Motor neuron (in vitro differentiated cells): Measurements from ENCODE around the gene SYNJ2. TPM values are rescaled to one million over a fixed set of nuclear protein-coding genes. Genes with fewer than 3 reads are reported as not detected.

Source experiments
- ATAC-seq, 8 experiments: fragments of 200-7000 bp; cut with Tn5 transposase; replicated peaks in 6 of 8; 2 replicates each; pipeline ENCODE4 v1.8.0; 2021; ENCODE audit warnings: mild to moderate bottlenecking in 8 of 8, moderate library complexity in 8 of 8
- H3K27ac ChIP-seq, 2 donors: fragments of 250-450 bp; sonication (Bioruptor Pico); 2 replicates each; pipeline ENCODE4 v1.9.0; 2021; ENCODE audit warnings: antibody characterized with exemption in 2 of 2, mild to moderate bottlenecking in 2 of 2, moderate library complexity in 1 of 2
- H3K4me1 ChIP-seq, 2 donors: fragments of 250-450 bp; sonication (Bioruptor Pico); replicated peaks in 1 of 2; 2 replicates each; pipeline ENCODE4 v1.6.1; 2021; ENCODE audit warnings: antibody characterized with exemption in 2 of 2, mild to moderate bottlenecking in 2 of 2, moderate library complexity in 1 of 2
- H3K4me3 ChIP-seq, 5 donors: fragments of 250-450 bp; sonication (Bioruptor Pico); 2 replicates each; pipeline ENCODE4 v1.9.0; 2021; ENCODE audit warnings: antibody characterized with exemption in 5 of 5, mild to moderate bottlenecking in 5 of 5, moderate library complexity in 4 of 5
- WGBS, 10 experiments: fragments of 450-650 bp; shearing (Covaris generic); methylation state at CpG; one replicate each; pipeline ENCODE4 v1.0.0; 2022; 5-methylcytosine and 5-hydroxymethylcytosine counted together
- in situ Hi-C, 9 experiments: fragments of 400-800 bp; cut with MboI; loops; one replicate each; pipeline ENCODE4 v1.15.0; 2021; ENCODE audit warnings: low sequenced_read_pairs in 9 of 9, low pct_unique_long_range_greater_than_20kb in 2 of 9; ENCODE audit not compliant: unreplicated experiment in 9 of 9
- total RNA-seq, 8 experiments: library from RNA; unstranded; fragments of 300-600 nt; gene quantifications; 2 replicates each; pipeline versions ENCODE4 v1.2.3 to v1.2.4, GENCODE V29; 2022

The SYNJ2 gene
- total RNA-seq, 8 experiments from 2014 or later = 0.60 to 35.5 (median 2.2) TPM

DNA sequence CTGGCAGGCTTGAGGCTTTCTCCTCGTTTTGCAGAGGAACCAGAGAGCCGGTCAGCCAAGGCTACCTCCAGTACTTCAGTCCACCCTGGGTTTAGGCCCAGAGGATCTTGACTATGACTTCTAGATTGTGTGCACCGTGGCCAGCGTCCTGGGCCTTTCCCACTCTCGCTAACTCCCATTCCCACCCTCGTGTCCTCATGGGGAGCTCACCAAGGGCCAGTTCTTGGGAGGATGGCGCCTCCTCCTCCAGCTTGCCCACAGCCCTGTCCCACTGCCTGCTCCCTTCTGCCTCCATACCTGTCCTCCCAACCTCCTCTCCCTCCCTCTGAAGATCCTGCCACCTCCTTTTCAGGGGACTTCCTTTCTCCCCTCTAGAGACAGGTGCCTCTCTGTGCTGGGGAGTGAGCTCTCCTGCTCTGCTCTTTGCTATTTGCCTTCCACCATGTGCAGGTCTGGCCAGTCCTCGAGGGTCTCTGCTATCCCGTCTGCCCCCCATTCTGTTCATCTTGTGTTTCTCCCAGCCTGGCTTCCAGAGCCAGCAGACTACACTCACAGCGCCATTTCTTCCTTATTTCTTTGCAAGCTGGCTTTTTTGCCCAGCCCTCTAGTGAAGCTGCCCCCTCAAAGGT is 4.4 kb upstream of the SYNJ2 start:
- no peak overlapping the region for H3K4me3 ChIP-seq
- no peak overlapping the region for H3K27ac ChIP-seq
- in situ Hi-C loops = no loop called here
- 89 to 100% (median 92%) methylated on average over 1 to 5 of the region's 10 CpGs; no CpG with 5 or more reads in 5 of the 10 experiments for WGBS, 10 experiments
- no peaks in the 10 kb centered on the region for H3K4me1 ChIP-seq
- ATAC-seq = no peak

DNA sequence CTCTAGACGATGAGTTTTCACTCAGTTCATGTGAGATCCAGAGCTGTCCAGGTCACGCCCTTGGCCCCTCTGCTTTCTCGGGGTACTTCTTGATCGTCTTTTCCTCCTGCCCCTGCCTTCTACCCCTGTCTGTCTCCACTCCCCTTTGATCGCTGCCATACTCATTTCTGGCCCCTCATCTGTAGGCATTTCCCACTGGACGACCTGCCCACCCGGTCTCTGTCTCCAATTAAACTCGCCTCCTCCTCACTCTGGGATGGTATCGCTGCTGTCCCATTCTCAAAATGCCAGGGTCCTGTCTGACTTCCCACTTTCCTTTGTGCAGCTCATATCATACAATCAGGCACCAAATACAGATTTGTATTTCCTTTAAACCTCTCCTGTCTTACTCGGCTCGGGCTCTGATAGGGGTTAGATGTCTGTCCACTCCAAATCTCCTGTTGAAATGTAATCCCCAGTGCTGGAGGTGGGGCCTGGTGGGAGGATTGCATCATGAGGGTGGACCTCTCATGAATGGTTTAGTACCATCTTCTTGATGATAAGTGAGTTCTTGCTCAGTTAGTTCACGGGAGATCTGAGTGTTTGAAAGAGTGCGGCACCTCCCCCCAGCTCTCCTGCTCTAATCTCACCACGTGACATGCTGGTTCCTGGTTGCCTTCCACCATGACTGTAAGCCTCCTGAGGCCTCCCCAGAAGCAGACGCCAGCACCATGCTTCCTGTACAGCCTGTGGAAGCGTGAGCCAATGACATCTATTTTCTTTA is 3.5 kb upstream of the SYNJ2 start:
- Histone ChIP-seq H3K4me1 (no peaks in the 10 kb centered on the region), H3K4me3 (no peak overlapping the region), H3K27ac (no peak overlapping the region)
- 46 to 100% (median 87%) methylated on average over 1 to 14 of the region's 16 CpGs for WGBS, 10 experiments
- ATAC-seq = no peak
- in situ Hi-C loops = no loop called here

DNA sequence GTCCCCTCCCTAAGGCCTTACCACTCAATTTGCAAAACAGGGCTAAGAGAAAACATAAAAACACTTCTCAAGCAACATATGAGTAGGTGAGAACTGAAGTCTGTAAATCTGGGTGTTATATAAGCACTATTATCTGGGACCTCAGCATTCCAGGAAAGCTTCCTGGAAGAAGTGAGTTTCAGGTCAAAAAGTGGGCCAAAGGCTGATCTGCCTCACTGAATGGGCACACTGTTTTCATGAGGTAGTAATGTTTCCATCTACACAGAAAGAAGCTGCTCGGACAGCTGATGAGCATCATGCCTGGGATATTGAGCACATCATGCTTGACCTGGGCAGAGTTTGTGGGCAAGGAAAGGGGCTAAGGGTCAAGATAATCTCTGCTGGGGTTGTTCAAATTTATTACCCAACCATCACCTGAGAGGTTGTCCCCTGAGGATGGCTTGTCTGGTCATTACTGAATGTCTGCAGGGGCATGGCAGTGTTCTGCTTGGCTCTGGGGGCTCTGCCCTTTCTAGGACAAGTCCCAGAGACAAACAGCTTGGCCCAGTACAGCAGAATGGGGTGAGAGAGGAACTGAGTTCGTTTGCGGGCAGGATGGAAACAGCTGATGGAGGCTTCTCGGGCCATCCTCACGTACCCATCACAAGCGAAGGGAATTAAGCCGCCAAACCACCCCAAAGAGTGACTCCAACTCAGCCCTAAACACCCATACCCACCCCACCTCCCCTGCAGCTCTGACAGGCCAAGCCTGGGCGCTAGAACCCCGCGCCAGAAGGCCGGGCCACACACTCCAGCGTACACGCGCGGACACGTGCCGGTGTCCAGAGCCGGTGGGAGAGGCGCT is 1.2 kb upstream of the SYNJ2 start:
- no peak overlapping the region for H3K27ac ChIP-seq
- no peak overlapping the region for H3K4me3 ChIP-seq
- in situ Hi-C loops = no loop called here
- 79 to 100% (median 95%) methylated on average over 1 to 7 of the region's 19 CpGs; no CpG with 5 or more reads in 3 of the 10 experiments for WGBS, 10 experiments
- peak in 3 of 8 experiments; percentile 2 to 15 (median 4) for ATAC-seq
- peaks cover 0 to 3% of the 10 kb centered on the region in 2 donors for H3K4me1 ChIP-seq

DNA sequence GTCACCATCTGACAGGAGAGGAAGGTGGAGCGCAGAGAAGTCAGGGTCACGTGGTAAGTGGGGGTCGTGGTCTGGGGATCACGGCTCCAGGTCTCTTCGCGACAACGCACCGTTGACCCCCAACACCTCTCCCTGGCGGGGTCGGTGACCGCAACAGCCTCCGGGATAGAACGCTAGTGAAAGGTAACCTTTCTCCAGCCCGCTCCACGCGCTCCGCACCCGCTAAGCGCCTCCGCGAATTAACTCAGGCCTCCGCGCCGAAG is 600 bp upstream of the SYNJ2 start:
- WGBS, 10 experiments = 20 to 50% (median 35%) methylated on average over 1 to 19 of the region's 24 CpGs; no CpG with 5 or more reads in 5 of the 10 experiments
- in situ Hi-C loops = no loop called here
- Histone ChIP-seq H3K4me1 (peaks cover 0 to 4% of the 10 kb centered on the region in 2 donors), H3K27ac (no peak overlapping the region), H3K4me3 (peak overlapping the region in 4 of 5 donors; percentile 38 to 49 (median 41))
- ATAC-seq = no peak

DNA sequence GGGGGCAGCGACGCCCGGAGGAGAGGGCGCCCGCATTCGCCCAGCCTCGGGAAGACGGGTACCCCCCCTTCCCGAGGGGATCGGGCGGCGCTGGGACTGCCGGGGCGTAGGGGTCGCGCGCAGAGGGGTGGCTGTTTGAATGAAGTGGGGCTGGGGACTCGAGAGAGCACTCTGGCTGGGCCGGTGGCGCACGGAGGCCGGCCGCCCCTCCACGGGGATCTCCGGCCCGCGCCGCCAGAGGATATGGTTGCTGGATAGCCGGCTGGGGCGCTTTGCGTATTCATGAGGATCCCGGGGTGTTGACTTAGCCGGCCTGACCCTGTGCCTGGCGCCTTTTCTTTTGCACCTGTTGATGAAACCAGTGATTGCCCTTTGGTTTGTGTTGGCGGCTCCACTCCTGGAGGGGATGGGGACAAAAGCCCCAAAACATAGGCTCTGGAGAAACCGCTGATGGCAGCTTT is 469 bp downstream of the SYNJ2 start:
- H3K4me1 ChIP-seq = peaks cover 0 to 4% of the 10 kb centered on the region in 2 donors
- in situ Hi-C loops = no loop called here
- 0 to 19% (median 12%) methylated on average over 1 to 4 of the region's 36 CpGs; no CpG with 5 or more reads in 5 of the 10 experiments for WGBS, 10 experiments
- ATAC-seq = peak; percentile 10 to 53 (median 46)
- H3K27ac ChIP-seq = no peak overlapping the region
- peak overlapping the region; percentile 34 to 49 (median 40) for H3K4me3 ChIP-seq

DNA sequence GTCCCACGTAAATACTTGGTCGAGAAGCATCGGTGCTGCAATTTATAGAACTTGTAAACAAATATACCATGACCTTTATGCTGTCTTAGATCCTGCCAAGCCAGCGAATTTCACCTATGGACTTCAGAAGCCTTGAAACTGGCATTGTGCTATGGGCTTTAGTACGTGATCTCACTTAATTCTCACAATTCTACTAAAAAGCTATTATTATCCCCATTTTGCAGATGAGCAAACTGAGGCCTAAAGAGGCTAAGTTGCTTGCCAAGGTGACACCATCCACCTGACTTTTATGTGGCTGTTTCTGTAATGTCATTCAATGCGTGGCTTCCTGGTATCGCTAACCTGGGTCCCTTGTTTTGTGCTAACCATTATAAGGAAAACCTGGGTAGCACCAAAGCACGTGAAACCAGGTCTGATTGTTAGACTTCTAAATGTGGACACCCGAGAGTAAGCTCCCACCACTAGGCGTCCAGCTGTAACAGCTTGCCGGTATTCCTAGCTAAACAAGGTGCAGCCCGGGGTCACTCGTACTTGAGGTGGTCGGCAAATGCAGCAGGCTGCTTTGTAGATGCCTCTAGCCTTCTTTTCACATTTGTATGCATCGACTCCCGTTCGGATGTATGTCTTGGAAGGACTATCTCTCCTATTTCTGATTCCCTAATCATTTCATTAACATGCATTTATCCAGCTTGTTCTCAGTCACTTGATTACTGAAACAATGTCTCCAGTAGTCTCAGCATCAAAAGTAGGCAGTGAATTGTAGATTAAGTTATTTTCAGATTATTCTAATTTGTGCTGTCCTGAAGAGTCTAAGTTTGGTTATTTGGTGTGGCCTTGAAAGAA is 1.1 kb downstream of the SYNJ2 start:
- peak in 3 of 8 experiments; percentile 46 to 72 (median 68) for ATAC-seq
- Histone ChIP-seq H3K4me3 (peak overlapping the region in 4 of 5 donors; percentile 38 to 49 (median 41)), H3K27ac (no peak overlapping the region), H3K4me1 (peaks cover 0 to 4% of the 10 kb centered on the region in 2 donors)
- WGBS, 10 experiments = 0 to 90% (median 39%) methylated on average over 1 to 10 of the region's 17 CpGs
- in situ Hi-C loops = no loop called here

DNA sequence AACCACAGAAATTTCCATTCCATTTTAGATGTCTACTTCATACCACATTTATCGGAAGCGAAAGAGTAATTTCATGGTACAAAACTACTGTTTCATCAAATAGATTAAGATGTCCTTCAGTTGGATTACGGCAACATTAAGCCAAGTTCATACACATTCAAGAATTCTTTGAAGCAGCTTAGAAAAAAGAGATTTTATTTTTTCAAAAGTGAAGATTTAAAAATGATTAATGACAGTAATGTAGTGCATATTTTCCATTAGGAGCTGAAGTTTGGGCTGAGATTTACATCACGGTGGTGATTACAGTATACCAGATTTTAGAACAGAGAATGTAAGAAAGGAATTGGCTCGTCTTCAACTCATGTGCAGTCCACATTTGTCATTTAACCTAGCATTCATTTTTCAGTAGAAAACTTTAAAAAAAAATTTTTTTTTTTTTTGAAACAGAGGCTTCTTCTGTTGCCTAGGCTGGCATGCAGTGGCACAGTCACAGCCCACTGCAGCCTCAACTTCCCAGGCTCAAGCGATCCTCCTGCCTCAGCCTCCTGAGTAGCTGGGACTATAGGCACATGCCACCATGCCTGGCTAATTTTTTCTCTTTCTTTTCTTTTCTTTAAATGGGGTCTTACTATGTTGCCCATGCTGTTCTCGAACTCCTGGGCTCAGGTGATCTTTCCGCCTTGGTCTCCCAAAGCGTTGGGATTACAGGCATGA is 1.9 kb downstream of the SYNJ2 start:
- Histone ChIP-seq H3K4me1 (peaks cover 0 to 4% of the 10 kb centered on the region in 2 donors), H3K4me3 (no peak overlapping the region), H3K27ac (no peak overlapping the region)
- 0 to 100% (median 95%) methylated on average over 4 to 9 of the region's 9 CpGs for WGBS, 10 experiments
- in situ Hi-C loops = no loop called here
- ATAC-seq = peak in 3 of 8 experiments; percentile 1 to 11 (median 9)

DNA sequence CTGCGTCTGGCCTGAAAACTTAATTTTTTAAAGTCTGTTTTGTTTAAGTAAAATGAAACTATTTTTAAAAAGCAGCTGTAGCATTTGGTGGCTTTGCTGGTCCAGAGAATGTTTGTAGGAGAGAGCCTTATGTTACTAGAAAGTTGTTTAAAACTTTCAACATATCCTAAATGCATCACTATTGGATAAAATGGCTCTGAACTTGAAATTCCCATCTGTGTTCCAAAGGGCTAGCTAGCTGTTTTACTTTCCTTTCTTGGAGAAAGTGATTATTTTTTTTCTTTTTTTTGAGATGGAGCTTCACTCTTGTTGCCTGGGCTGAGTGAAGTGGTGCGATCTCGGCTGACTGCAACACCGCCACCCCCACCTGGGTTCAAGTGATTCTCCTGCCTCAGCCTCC is 2.5 kb downstream of the SYNJ2 start:
- Histone ChIP-seq H3K4me3 (no peak overlapping the region), H3K27ac (no peak overlapping the region), H3K4me1 (peaks cover 0 to 4% of the 10 kb centered on the region in 2 donors)
- in situ Hi-C loops = no loop called here
- no peak for ATAC-seq
- WGBS, 10 experiments = 83 to 100% (median 100%) methylated on average over 1 to 4 of the region's 4 CpGs; no CpG with 5 or more reads in 2 of the 10 experiments

DNA sequence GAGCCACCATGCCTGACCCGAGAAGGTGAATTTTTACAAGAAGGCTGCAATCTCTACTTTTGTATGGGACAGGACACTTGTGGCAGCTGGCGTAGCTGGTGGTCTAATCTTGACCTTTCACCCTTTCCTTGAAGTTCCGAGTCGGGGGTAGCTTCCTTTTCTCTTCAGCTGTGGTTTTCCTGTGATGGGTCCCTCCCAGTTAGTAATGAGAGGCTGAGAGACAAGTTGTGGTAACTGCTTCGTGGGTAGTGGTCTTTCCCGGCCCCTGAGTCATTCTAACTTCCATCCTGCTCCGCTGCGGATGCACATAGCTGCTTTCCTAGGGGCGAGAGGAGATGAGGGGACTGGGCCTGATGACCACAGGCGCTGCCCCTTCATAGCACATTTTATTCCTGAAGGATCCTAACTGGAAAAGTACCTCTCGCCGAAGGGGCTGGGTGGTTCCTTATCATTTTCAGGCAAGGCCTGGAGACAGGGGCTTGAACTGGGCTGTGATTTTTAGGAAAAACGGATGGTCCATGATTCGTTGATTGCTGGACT is 3.1 kb downstream of the SYNJ2 start:
- Histone ChIP-seq H3K4me3 (no peak overlapping the region), H3K4me1 (peaks cover 0 to 4% of the 10 kb centered on the region in 2 donors), H3K27ac (no peak overlapping the region)
- in situ Hi-C loops = no loop called here
- WGBS, 10 experiments = 70 to 100% (median 84%) methylated on average over 1 to 11 of the region's 14 CpGs
- no peak for ATAC-seq

DNA sequence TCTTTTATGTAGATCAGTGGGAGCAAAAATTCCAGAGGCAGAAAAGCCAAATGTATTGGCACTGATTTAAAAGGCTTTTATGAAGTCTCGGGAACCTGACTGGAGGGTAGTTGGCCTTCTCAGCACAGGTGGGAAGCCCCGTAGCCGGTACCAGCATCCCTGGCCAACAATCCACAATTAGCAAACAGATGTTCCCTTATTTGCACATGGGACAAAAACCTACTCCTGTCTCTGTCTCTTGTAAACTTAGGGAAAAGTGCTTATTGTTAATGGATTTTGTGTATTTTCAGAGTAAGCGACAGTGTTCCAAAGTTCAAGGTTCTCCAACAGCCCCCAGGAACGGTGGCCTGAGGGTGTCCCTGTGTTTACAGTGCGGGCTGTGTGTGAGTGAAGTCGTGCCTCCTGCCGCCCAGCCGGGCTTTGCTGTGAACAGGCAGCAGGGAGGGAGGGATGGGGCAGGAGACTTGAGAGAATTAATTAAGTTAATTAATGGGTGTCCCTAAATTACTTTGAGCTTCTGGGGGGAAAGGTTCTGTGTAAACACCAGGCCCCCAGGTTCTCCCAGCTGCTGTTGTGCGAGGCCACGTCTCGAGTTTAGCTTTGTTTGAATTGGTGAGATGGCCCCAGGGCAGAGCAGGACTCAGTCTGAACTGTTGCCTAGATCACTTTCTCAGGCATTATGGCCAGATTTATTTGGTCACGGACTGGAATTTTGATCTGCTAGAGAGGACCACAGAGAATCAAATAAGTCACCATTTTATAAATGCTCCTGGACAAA is 3.9 kb downstream of the SYNJ2 start:
- 30 to 77% (median 47%) methylated on average over 2 to 6 of the region's 13 CpGs; no CpG with 5 or more reads in 2 of the 10 experiments for WGBS, 10 experiments
- in situ Hi-C loops = no loop called here
- H3K4me1 ChIP-seq = peaks cover 0 to 4% of the 10 kb centered on the region in 2 donors

More for the DNA sequence above, 3.9 kb downstream of the SYNJ2 start:
- Histone ChIP-seq H3K27ac (no peak overlapping the region), H3K4me3 (no peak overlapping the region)
- peak in 1 of 8 experiments; percentile 21 for ATAC-seq
